Naive thymus-derived CD4-positive, alpha-beta T cell (primary cell): Measurements from ENCODE around the gene AUH. TPM values are rescaled to one million over a fixed set of nuclear protein-coding genes. Genes with fewer than 3 reads are reported as not detected.

Experiments
- ATAC-seq: fragments of 150-1000 bp; cut with Tn5 transposase; 2 replicates; pipeline ENCODE4 v1.10.0; 2021; ENCODE audit warnings: mild to moderate bottlenecking, moderate library complexity
- CTCF ChIA-PET: fragments of 350-600 bp; sonication (Branson Sonifier 250); formaldehyde crosslinking; loops from one replicate; lab custom pipeline; 2021; ENCODE audit warnings: antibody characterized with exemption; lab: Charles Lee
- POLR2A ChIA-PET: fragments of 350-600 bp; sonication (Branson Sonifier 250); formaldehyde crosslinking; loops from one replicate; lab custom pipeline; 2021; ENCODE audit warnings: antibody characterized with exemption, inconsistent platforms; lab: Charles Lee
- DNase-seq, 9 donors: peaks; one replicate each; pipeline versions ENCODE4 v3.0.0 to v3.0.0-alpha.2; 2020 to 2022; ENCODE audit warnings: mixed read lengths in 1 of 9
- H3K27ac ChIP-seq: one replicate; pipeline ENCODE4 v1.7.0; 2013; ENCODE audit warnings: mild to moderate bottlenecking, low read depth, low read length, moderate library complexity
- H3K27me3 ChIP-seq, 2 donors: one replicate each; pipeline ENCODE4 v1.7.0; 2013; ENCODE audit warnings: low read length in 2 of 2, mild to moderate bottlenecking in 2 of 2, moderate library complexity in 2 of 2; ENCODE audit not compliant: control insufficient read depth in 2 of 2, insufficient read depth in 2 of 2
- H3K36me3 ChIP-seq, 3 experiments: 1 replicate in 2 of 3; 2 replicates in 1 of 3; pipeline ENCODE4 v1.7.0; 2013; ENCODE audit warnings: low read length in 3 of 3, mild to moderate bottlenecking in 3 of 3, moderate library complexity in 1 of 3; ENCODE audit not compliant: insufficient read depth in 3 of 3, control insufficient read depth in 2 of 3
- H3K4me1 ChIP-seq, 2 donors: one replicate each; pipeline ENCODE4 v1.7.0; 2013; ENCODE audit warnings: low read length in 2 of 2, mild to moderate bottlenecking in 2 of 2, moderate library complexity in 1 of 2; ENCODE audit not compliant: control insufficient read depth in 2 of 2, insufficient read depth in 2 of 2
- H3K4me3 ChIP-seq: 2 replicates; pipeline ENCODE4 v1.7.0; 2013; ENCODE audit warnings: mild to moderate bottlenecking, low read length
- H3K9me3 ChIP-seq, 3 experiments: 1 replicate in 2 of 3; 2 replicates in 1 of 3; pipeline ENCODE4 v1.7.0; 2013; ENCODE audit warnings: low read length in 3 of 3; ENCODE audit not compliant: control insufficient read depth in 2 of 3
- H3K27ac Mint-ChIP-seq, 9 donors: one replicate each; pipeline ENCODE4 v1.8.0; 2020 to 2022; ENCODE audit warnings: mixed read lengths in 9 of 9, mild to moderate bottlenecking in 8 of 9, moderate library complexity in 5 of 9, inconsistent platforms in 2 of 9
- H3K27me3 Mint-ChIP-seq, 5 donors: one replicate each; pipeline ENCODE4 v1.8.0; 2021 to 2022; ENCODE audit warnings: mixed read lengths in 5 of 5, mild to moderate bottlenecking in 1 of 5
- H3K36me3 Mint-ChIP-seq, 5 donors: one replicate each; pipeline ENCODE4 v1.8.0; 2020 to 2022; ENCODE audit warnings: mixed read lengths in 5 of 5, mild to moderate bottlenecking in 3 of 5, inconsistent platforms in 1 of 5
- H3K4me1 Mint-ChIP-seq, 7 donors: one replicate each; pipeline ENCODE4 v1.8.0; 2020 to 2022; ENCODE audit warnings: mixed read lengths in 7 of 7, mild to moderate bottlenecking in 3 of 7, inconsistent platforms in 1 of 7
- H3K4me3 Mint-ChIP-seq, 10 donors: one replicate each; pipeline ENCODE4 v1.8.0; 2020 to 2022; ENCODE audit warnings: mild to moderate bottlenecking in 10 of 10, mixed read lengths in 10 of 10, moderate library complexity in 6 of 10, inconsistent platforms in 2 of 10
- H3K9me3 Mint-ChIP-seq, 11 donors: one replicate each; pipeline ENCODE4 v1.8.0; 2020 to 2022; ENCODE audit warnings: mixed read lengths in 11 of 11, mild to moderate bottlenecking in 4 of 11, inconsistent platforms in 1 of 11, moderate library complexity in 1 of 11
- intact Hi-C, 2 donors: fragments of 100-400 bp; cut with micrococcal nuclease; formaldehyde crosslinking; loops; one replicate each; pipeline ENCODE4 v1.15.1; 2023
- polyA plus RNA-seq, 2 donors: library from polyadenylated mRNA; unstranded; fragments of 300-500 nt; fragmentation: Illumina TruSeq; gene quantifications; one replicate each; pipeline ENCODE4 v1.2.3, GENCODE V29; 2021
- total RNA-seq, 6 experiments: library from RNA in 5 of 6; stranded (reverse) in 5 of 6; gene quantifications; 1 replicate in 5 of 6; 2 replicates in 1 of 6; pipeline ENCODE4 v1.2.3 and lab custom pipeline; 2021 to 2026

The AUH gene
- total and polyA plus RNA-seq, 7 experiments from 2014 or later = 11.6 to 30.1 (median 17.8) TPM

DNA sequence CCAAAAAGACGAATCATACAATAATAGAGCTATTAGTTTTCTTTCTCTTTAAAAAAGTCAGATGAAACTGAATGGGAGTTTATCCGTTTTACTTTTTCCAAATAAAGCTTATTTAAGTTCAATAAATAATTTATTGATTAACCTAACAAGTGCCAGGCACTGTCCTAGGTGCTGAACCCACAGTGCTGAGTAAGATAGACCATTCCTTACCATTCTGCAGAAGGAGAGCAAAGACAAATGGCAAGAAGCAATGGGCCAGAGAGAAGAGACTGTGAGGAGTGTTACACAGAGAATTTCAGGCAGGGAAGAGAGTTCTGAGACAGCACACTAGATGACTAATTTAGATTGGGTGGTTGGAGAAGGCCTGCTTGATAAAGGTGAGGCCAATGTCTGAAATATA lies 127.2 kb downstream of the AUH start:
- H3K27ac Mint-ChIP-seq = no peak overlapping the region
- peaks cover 9 to 35% (median 25%) of the 10 kb centered on the region in 5 donors for H3K36me3 Mint-ChIP-seq
- H3K27me3 Mint-ChIP-seq = no peaks in the 10 kb centered on the region
- H3K4me3 ChIP-seq = no peak overlapping the region
- peaks cover 0 to 4% (median 0%) of the 10 kb centered on the region in 7 donors for H3K4me1 Mint-ChIP-seq
- intact Hi-C loops = no loop called here
- CTCF ChIA-PET = no interaction called here
- no peak overlapping the region for H3K4me3 Mint-ChIP-seq
- no peak for DNase-seq
- POLR2A ChIA-PET = no interaction called here
- H3K36me3 ChIP-seq = no peaks in the 10 kb centered on the region
- no peaks in the 10 kb centered on the region for H3K9me3 ChIP-seq
- no peaks in the 10 kb centered on the region for H3K27me3 ChIP-seq
- H3K9me3 Mint-ChIP-seq = peaks cover 0 to 10% (median 0%) of the 10 kb centered on the region in 11 donors
- no peak for ATAC-seq
- no peak overlapping the region for H3K27ac ChIP-seq
- no peaks in the 10 kb centered on the region for H3K4me1 ChIP-seq

DNA sequence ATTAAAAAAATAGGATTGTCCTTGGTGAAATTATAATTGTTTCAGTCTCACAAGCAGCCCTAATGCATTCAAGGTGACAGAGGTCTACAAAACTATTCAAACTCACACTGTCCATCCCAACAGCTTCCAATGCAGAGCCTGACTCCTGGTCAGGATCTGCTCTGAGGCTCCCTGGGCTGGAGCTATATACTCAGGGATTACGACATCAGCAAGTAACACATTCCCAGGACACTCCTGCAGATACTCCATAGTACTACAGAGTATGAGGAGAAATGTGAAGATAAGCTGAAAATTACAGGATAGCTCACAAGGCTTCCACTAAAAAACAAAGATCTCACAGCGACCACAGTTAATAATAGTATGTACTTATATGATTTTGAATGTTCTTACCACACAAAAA lies 130.1 kb downstream of the AUH start:
- no peak for ATAC-seq
- CTCF ChIA-PET = no interaction called here

DNA sequence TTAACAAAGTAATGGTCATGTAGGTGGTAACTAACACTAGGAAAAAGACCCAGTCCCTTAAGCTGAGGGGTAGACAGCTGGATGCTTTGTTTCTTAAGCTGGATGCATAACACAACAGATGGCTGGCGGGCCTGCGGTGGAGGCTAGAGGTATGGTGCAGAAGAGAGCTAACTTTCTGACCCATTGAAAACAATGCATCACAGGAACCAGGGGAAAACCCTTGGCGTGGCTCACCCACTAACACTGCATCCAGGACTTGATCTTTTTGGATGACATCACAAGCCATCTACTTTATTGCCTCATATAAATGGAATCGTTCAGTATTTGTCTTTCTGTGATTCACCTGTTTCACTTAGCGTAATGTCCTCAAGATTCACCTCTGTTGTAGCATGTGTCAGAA lies 138.7 kb downstream of the AUH start:
- ATAC-seq = no peak
- Histone ChIP-seq H3K36me3 (peaks cover 0 to 3% (median 0%) of the 10 kb centered on the region in 3 experiments), H3K27me3 (no peaks in the 10 kb centered on the region), H3K4me3 (no peak overlapping the region), H3K9me3 (no peaks in the 10 kb centered on the region), H3K4me1 (no peaks in the 10 kb centered on the region), H3K27ac (no peak overlapping the region)
- ChIA-PET POLR2A (interaction anchor here (0.8 kb wide), 1 partner anchor 15 kb away, joined by 4 read pairs; no protein-coding TSS in a partner anchor), CTCF (no interaction called here)
- Mint-ChIP-seq H3K36me3 (peaks cover 0 to 44% (median 16%) of the 10 kb centered on the region in 5 donors), H3K27ac (no peak overlapping the region), H3K4me1 (no peaks in the 10 kb centered on the region), H3K27me3 (no peaks in the 10 kb centered on the region), H3K4me3 (no peak overlapping the region), H3K9me3 (peaks cover 0 to 9% (median 0%) of the 10 kb centered on the region in 11 donors)
- DNase-seq = no peak
- intact Hi-C loops = no loop called here

More for the DNA sequence above, 130.1 kb downstream of the AUH start:
- Histone ChIP-seq H3K27me3 (no peaks in the 10 kb centered on the region), H3K4me3 (no peak overlapping the region), H3K9me3 (no peaks in the 10 kb centered on the region), H3K36me3 (no peaks in the 10 kb centered on the region), H3K27ac (no peak overlapping the region), H3K4me1 (no peaks in the 10 kb centered on the region)
- H3K4me1 Mint-ChIP-seq = peaks cover 0 to 4% (median 0%) of the 10 kb centered on the region in 7 donors
- intact Hi-C loops = no loop called here
- peaks cover 9 to 27% (median 23%) of the 10 kb centered on the region in 5 donors for H3K36me3 Mint-ChIP-seq
- no peak for DNase-seq
- H3K9me3 Mint-ChIP-seq = peaks cover 0 to 10% (median 0%) of the 10 kb centered on the region in 11 donors
- no peak overlapping the region for H3K27ac Mint-ChIP-seq
- POLR2A ChIA-PET = no interaction called here
- no peak overlapping the region for H3K4me3 Mint-ChIP-seq
- H3K27me3 Mint-ChIP-seq = no peaks in the 10 kb centered on the region

DNA sequence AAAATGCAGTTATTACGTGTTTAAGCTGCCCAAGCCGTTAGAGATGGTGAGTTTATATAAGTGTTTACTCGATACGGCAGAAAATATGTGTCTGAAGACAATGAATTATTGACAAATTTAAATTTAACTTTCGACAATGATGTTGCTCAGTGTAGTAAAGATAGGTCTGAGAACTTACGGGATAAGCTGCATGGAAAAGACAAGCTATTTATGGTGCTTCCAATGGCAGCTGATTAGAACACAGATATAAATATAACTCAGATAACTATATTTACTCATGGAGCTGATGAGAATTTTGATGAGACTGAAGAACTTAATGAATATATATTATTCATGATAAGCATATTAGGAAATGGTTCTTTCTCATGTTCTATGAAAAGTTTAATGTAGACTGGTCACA lies 139.3 kb downstream of the AUH start:
- ATAC-seq (no peak), DNase-seq (no peak)
- Histone ChIP-seq H3K4me3 (no peak overlapping the region), H3K36me3 (peaks cover 0 to 3% (median 0%) of the 10 kb centered on the region in 3 experiments), H3K27ac (no peak overlapping the region), H3K9me3 (no peaks in the 10 kb centered on the region), H3K4me1 (no peaks in the 10 kb centered on the region), H3K27me3 (no peaks in the 10 kb centered on the region)
- Mint-ChIP-seq H3K27ac (no peak overlapping the region), H3K36me3 (peaks cover 0 to 48% (median 22%) of the 10 kb centered on the region in 5 donors), H3K4me1 (no peaks in the 10 kb centered on the region), H3K9me3 (peaks cover 0 to 9% (median 0%) of the 10 kb centered on the region in 11 donors), H3K4me3 (no peak overlapping the region), H3K27me3 (no peaks in the 10 kb centered on the region)
- intact Hi-C loops = no loop called here
- POLR2A ChIA-PET = interaction anchor here (0.8 kb wide), 1 partner anchor 15 kb away, joined by 4 read pairs; no protein-coding TSS in a partner anchor
- CTCF ChIA-PET = no interaction called here

DNA sequence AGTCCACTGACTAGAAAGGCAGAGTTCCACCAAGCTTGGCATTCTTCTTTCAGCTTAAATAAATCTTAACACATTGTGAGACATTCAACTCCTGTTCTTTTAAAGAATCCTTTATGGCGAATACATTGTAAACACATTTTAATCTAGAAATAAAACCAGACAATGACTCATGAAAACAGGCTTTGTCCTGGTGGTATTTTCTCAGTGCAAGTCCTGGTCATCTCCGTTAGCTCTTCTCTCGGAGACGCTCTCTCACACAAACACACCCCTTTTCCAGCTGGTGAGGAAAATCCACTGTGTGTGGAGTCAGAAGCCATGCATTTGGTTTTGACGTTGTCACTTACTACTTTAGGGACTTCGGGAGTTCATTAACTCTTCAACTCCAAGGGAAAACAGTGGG lies 140.4 kb downstream of the AUH start:
- peaks cover 0 to 2% (median 0%) of the 10 kb centered on the region in 7 donors for H3K4me1 Mint-ChIP-seq
- intact Hi-C loops = no loop called here
- no peaks in the 10 kb centered on the region for H3K27me3 Mint-ChIP-seq
- Histone ChIP-seq H3K27ac (no peak overlapping the region), H3K9me3 (no peaks in the 10 kb centered on the region), H3K4me1 (no peaks in the 10 kb centered on the region), H3K4me3 (no peak overlapping the region), H3K36me3 (peaks cover 0 to 3% (median 0%) of the 10 kb centered on the region in 3 experiments), H3K27me3 (no peaks in the 10 kb centered on the region)
- DNase-seq = no peak
- no peak overlapping the region for H3K4me3 Mint-ChIP-seq
- ATAC-seq = no peak
- ChIA-PET CTCF (no interaction called here), POLR2A (no interaction called here)
- no peak overlapping the region for H3K27ac Mint-ChIP-seq
- peaks cover 0 to 9% (median 0%) of the 10 kb centered on the region in 11 donors for H3K9me3 Mint-ChIP-seq
- peaks cover 0 to 53% (median 23%) of the 10 kb centered on the region in 5 donors for H3K36me3 Mint-ChIP-seq

DNA sequence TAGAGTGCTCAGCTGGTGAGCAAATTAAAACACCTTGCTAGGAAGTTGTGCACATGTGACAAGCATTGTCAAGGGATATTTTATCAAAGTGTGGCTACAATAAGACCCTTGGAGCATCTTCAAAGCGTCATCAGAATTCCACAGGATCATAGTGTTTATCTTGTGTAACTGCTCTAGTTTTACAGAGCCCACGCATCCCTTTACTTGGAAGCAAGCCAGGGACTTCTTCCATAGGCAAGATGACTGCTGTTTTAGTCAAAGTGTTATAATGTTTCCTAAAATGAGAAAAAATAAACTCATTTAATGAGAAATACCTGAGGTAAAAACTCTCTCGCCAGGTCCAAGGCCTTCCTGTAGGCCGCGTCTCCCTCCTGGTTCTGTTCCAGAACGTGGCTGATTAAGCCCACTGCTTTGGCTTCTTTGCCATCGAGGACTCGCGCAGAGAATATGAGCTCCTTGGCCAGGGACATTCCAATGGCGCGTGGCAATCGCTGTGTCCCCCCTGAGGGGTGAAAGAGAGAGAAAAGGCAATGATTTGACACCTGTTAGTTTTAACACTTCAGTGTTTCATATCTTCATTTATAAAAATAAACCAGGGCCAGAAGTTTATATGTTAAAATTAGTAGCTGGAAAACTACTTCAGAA lies 141.1 kb downstream of the AUH start:
- ATAC-seq (no peak), DNase-seq (no peak)
- Histone ChIP-seq H3K27me3 (no peaks in the 10 kb centered on the region), H3K9me3 (no peaks in the 10 kb centered on the region), H3K36me3 (peaks cover 0 to 3% (median 0%) of the 10 kb centered on the region in 3 experiments), H3K27ac (no peak overlapping the region), H3K4me3 (no peak overlapping the region), H3K4me1 (no peaks in the 10 kb centered on the region)
- intact Hi-C loops = no loop called here
- no peak overlapping the region for H3K27ac Mint-ChIP-seq
- ChIA-PET CTCF (no interaction called here), POLR2A (no interaction called here)
- peaks cover 0 to 2% (median 0%) of the 10 kb centered on the region in 7 donors for H3K4me1 Mint-ChIP-seq
- peaks cover 0 to 53% (median 23%) of the 10 kb centered on the region in 5 donors for H3K36me3 Mint-ChIP-seq
- no peak overlapping the region for H3K4me3 Mint-ChIP-seq
- peaks cover 0 to 8% (median 0%) of the 10 kb centered on the region in 11 donors for H3K9me3 Mint-ChIP-seq
- no peaks in the 10 kb centered on the region for H3K27me3 Mint-ChIP-seq

DNA sequence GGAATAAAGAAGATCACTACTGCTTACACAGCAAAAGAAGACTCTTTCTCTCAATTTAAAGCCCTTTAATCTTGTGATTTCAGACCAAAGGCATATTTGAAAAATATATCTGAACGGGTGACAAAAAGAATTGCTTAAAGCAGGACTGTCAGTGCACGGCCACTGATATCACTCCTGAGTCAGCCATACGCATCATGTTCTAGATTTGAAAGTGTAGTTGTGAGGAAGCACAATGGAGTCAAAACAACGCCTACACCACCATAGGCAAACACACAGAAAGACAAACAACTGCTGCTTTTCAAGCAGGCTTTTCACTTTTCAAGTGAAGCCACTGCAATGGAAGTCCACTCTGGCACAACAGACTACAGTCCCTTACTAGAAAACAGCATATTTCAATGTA lies 141.7 kb downstream of the AUH start:
- ChIA-PET POLR2A (no interaction called here), CTCF (no interaction called here)
- H3K4me1 Mint-ChIP-seq = peaks cover 0 to 2% (median 0%) of the 10 kb centered on the region in 7 donors
- H3K27me3 Mint-ChIP-seq = no peaks in the 10 kb centered on the region
- H3K9me3 Mint-ChIP-seq = peaks cover 0 to 7% (median 0%) of the 10 kb centered on the region in 11 donors
- H3K36me3 Mint-ChIP-seq = peaks cover 0 to 52% (median 23%) of the 10 kb centered on the region in 5 donors
- no peak overlapping the region for H3K27ac Mint-ChIP-seq
- no peaks in the 10 kb centered on the region for H3K9me3 ChIP-seq
- H3K27me3 ChIP-seq = no peaks in the 10 kb centered on the region
- no peak for ATAC-seq
- DNase-seq = no peak
- no peaks in the 10 kb centered on the region for H3K4me1 ChIP-seq
- intact Hi-C loops = no loop called here
- peaks cover 0 to 3% (median 0%) of the 10 kb centered on the region in 3 experiments for H3K36me3 ChIP-seq
- H3K4me3 ChIP-seq = no peak overlapping the region
- no peak overlapping the region for H3K27ac ChIP-seq
- no peak overlapping the region for H3K4me3 Mint-ChIP-seq
